T1000 (cell line): ENCODE results near the gene EOLA2.
"Not testable (repeated sequence)": the region's sequence is repeated elsewhere in the genome, so short reads cannot be mapped to it uniquely, and the experiment has no call there.

Experiments used
- DNase-seq: peaks from one replicate; lab custom pipeline; 2025; ENCODE audit warnings: mixed read lengths; lab: John Stamatoyannopoulos, UW

Gene EOLA2

DNA sequence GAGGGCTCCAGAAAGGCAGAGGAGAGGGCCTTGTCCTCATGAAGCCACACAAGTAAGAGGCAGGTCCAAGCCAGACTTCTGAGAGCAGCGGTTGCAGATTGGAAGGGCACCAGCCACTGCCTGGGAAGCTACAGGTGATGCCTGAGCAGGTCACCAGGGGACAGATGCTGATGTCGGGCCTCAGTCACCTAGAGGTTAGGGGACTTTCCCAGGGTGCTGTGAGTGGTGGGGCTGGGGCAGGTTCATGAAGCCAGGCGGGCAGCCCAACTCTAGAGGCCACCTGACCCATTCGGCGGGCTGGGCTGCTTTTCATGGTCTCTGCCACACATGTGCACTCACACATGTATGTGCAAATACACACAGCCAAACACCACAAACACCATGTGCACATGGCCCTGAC is 5.3 kb downstream of the EOLA2 start:
- DNase-seq = not testable (repeated sequence)

DNA sequence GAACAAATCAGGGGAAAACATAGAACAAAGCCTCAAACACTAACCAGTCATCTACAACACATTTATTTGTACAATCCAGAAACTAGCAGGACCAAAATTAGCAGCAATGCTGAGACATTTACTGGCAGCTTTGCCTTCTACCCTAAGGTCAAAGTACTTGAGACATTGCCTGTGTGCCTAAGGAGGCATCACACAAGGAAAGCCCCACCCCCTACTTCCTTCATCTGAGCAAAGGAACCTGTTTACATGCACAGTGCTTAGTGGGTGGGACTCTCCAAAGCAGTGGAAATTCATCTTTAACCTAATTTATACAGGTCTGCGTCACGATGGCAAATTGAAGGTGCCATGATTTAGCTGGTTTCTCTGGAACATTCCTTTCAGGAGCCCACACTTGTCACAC is 6.1 kb downstream of the EOLA2 start:
- not testable (repeated sequence) for DNase-seq

DNA sequence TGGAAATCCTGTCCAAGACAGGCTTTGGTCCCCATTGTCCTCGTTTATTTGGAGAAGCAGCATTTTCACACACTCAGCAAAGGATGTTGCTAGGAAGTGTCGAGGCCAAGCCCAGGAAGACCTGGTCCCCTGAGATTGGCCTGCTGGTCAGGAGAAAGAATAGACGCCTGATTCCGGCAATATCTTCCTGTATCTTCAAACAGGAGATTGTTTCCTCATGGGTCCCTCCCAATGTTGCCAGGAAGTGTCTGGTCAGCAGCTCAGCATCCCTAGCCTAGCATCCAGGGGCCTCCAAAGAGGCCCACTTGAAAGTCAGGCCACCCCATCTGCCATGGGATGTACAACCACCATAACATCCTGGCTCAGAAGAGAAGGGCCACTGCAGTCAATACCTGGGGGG is 6.9 kb downstream of the EOLA2 start:
- DNase-seq = not testable (repeated sequence)

DNA sequence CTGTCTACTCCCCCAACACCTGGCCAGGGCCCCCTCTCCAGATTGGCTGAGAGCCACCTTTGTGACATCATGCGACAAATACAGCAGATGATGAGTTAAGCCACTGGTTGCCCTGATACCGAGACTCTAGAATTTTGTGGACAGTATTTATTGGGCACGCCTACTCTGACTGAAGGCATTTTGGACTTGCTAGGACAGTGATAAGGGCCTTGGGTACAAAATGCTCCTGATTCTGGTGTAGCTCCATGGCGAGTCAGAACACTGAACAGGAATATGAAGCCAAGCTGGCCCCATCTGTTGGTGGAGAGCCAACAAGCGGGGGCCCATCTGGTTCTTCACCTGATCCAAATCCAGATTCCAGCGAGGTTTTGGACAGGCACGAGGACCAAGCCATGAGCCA is 8.9 kb downstream of the EOLA2 start, which contains the start of gene HSFX4:
HSFX4 (plus strand) TSS at position 174 of the 400 bp plus-strand sequence; CDS start at position 246, 72 bp downstream.
- not testable (repeated sequence) for DNase-seq

GRCh38 chrX:149928635-149929034 is 9.7 kb downstream of the EOLA2 start:
- DNase-seq = not testable (repeated sequence)

DNA sequence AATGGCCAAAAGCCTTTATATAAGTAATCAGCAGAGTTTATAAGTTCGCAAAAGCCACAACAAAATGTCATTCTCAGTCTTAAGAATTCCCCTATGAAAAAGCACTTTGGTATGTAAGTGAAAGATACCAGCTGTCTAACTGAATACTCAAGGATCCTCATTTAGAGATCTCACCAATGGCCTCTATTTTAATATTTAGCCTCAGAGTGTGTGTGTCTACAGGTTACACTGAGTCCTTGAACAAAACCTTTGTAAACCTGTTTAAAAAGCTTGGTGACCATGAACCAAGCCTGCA is 10.4 kb downstream of the EOLA2 start:
- DNase-seq = not testable (repeated sequence)

GRCh38 chrX:149927245-149927963 is 10.9 kb downstream of the EOLA2 start:
- not testable (repeated sequence) for DNase-seq

GRCh38 chrX:149924434-149924833 is 13.9 kb downstream of the EOLA2 start:
- not testable (repeated sequence) for DNase-seq

DNA sequence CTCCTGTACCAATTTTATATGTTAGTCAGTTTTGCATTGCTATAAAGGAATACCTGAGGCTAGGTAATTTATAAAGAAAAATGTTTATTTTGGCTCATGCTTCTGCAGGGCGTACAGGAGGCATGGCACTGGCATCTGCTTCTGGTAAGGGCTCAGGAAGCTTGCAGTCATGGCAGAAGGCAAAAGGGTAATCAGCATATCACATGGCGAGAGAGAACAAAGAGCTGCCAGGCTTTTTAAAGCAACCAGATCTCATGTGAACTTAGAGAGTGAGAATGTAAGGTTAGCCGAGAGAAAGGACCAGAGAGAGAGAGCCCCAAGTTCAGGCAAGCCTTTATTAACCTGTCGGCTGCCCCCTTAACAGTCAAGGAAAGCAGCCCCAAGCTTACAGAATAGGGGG is 14.5 kb downstream of the EOLA2 start:
- DNase-seq = not testable (repeated sequence)

DNA sequence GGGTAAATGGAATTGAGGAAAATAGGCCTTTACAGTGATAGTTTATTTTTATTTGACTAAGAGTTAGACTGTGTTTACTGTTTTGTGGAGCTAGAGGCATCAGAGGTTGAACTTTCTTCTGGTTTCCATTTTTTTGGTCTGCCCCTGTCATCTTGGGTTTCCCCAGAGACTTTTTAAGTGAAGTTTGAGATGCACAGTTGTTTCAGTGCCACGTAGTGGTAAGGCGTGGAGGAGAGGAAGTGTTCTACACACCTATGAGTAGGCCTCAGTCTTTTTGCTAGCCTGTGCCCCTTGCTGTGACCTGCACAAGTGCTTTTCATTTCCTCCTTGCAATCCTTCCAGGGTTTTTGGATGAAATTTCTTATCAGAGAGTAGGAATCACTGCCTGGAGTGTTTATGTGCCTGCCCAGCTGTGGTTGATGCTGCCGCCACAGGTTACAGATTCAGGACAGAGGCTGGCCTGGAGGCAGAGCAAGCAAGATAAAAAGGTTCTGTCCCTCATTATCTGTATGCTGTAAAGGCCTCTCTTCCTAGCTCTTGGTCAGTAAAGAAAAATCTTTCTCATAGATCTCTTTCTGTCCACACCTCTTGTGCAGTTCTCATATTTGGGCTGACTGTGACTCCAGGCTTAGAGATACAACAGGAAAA is 21.4 kb downstream of the EOLA2 start:
- no peak for DNase-seq

- no peak for DNase-seq
These were observed 28.1 kb downstream of the EOLA2 start for GRCh38 chrX:149910178-149910695.

DNA sequence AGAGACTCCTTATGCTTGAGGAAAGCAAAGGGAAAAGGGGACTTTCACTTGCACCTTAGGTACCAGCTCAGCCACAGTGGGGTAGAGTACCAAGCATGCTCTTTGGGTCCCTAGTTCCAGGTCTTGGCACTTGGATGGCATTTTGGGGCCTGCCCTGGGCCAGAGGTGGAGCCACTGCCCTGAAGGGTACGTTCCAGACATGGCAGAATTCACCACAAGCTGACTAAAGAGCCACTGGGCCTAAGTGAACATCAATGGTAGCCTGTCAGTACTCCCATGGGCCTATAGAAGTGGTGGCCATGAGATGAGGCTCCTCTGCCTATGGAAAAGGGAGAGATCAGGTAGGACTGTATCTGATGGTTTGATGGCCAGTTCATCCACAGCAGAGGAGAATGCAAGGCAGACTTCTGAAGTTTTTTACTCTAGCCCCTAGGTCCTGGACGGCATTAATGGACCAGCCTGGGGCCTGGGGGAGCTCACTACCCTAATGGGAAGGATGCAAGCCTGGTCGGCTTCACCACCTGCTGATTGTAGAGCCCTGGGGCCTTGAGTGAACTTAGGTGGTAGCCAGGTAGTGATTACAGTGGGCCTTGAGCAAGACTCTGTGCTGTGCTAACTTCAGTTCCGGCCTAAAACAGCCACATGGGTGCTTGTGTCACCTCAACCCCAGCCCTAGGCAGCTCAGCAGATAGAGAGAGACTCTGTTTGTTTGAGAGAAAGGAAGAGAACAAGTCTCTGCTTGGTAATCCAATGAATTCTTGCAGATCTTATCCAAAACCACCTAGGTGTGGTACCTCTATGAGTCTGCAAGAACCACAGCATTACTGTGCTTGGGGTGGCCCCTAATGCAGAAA is 28.7 kb downstream of the EOLA2 start:
- no peak for DNase-seq

DNA sequence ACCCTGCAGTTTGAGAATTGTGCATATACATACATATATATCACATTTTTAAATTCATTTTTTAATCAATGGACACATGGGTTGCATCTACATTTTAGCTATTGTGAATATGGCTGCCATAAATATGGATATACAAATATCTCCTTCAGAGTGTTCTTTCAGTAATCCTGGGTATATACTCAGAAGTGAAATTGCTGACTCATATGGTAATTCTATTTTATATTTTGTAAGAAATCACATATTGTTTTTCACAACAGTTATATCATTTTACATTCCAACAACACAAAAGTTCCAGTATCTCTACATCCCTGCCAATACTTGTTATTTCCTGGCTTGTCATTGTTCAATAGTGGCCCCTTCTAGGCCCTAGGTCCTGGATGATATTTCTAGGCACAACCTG is 29.6 kb downstream of the EOLA2 start:
- DNase-seq = no peak

DNA sequence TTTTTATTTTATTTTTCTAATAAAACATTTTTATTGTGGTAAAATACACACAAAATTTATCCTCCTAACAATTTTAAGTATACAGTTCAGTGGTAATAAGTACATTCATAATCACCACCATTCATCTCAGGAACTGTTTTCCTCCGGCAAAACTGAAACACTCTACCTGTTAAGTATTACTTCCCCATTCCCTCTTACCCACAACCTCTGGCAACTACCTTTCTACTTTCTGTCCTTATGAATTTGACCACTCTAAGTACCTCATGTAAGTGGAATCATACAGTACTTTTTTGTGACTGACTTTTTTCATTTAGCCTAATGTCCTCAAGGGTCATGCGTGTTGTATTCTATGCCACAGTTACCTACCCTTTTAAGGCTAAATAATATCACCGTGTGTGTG is 30.0 kb downstream of the EOLA2 start:
- no peak for DNase-seq

DNA sequence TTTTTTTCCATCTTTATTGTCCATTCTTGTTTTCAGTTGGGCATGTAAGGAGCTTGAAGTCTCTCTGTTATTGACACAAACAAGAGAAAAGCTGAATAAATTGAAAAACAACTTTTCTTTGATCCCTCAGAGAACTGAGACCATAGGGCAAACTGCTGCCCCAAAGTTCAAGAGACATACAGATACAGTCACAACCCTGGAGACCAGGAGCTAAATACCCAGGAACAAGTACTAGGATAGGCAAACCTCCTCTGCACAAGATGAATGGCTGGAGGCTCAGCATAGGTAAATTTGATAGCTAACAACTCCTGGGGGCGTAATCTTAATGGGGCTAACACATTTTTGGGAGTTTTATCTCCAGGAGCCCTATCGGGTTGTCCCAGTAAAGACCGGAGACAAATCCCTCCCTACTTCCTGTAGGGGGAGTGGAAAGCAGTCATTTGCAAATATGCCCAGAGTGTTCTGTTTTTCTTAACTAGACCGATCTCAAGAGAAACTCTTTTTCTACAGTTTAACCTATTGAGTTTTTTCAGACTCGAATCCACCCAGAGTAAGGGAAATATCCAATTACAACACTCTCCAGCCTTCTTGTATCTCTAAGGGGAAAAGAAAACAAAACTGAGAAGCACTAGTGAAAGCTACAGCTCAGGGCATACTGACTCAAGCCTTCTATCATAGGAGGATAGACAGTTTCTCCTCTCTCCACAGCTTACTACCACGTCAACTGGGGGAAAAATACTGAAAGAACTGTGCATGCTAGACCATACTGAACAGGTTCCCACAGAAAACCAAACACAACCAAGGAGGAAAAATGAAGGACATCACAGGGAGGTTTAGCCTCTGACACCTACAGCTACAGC is 34.2 kb downstream of the EOLA2 start:
- DNase-seq = no peak

DNA sequence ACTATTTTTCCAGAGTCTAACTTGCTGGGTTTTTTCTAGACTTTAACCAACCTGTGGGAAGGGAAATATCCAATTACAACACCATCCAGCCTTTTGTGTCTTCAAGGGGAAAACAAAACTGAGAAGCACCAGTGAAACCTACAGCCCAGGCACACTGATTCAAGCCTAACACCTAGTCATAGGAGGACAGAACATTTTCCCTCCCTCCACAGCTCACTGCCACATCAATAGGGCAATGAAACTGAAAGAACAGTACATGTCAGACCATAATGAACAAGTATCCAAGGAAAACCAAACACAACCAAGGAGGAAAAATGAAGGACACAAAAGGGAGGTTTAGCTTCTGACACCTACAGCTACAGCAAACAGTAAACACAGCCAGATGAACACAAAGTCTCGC is 39.7 kb downstream of the EOLA2 start:
- DNase-seq = no peak

- not testable (repeated sequence) for DNase-seq
These were observed 47.5 kb downstream of the EOLA2 start for GRCh38 chrX:149890828-149891227.
